SK-N-SH (cell line): Measurements from ENCODE around the gene RASSF3.

Source experiments
- EP300 ChIP-seq, 2 experiments: IDR thresholded peaks; 2 replicates each; pipeline versions ENCODE4 v1.4.0 to v1.6.1; 2012; ENCODE audit warnings: borderline replicate concordance in 1 of 2, low read depth in 1 of 2, low read length in 1 of 2
- EZH2phosphoT487 ChIP-seq: fragments of 200-600 bp; sonication (generic); IDR thresholded peaks from 2 replicates; pipeline ENCODE4 v1.6.1; 2017; ENCODE audit warnings: low read depth, mixed run types, mild to moderate bottlenecking, antibody characterized with exemption, moderate library complexity, borderline replicate concordance
- FOXM1 ChIP-seq: IDR thresholded peaks from 2 replicates; pipeline ENCODE4 v1.4.0; 2012; ENCODE audit warnings: low read depth, mild to moderate bottlenecking
- MXI1 ChIP-seq: IDR thresholded peaks from 2 replicates; pipeline ENCODE4 v1.6.1; 2012; ENCODE audit warnings: mild to moderate bottlenecking, low read depth, low read length, improper control_type of control experiment
- POLR2AphosphoS5 ChIP-seq: IDR thresholded peaks from 2 replicates; pipeline ENCODE4 v1.6.1; 2012; ENCODE audit warnings: low read depth, low read length
- RAD21 ChIP-seq: IDR thresholded peaks from 2 replicates; pipeline ENCODE4 v1.6.1; 2012; ENCODE audit warnings: mild to moderate bottlenecking, low read length
- RFX5 ChIP-seq: IDR thresholded peaks from 2 replicates; pipeline ENCODE4 v1.6.1; 2012; ENCODE audit warnings: mild to moderate bottlenecking, improper control_type of control experiment, low read length
- SIN3A ChIP-seq: IDR thresholded peaks from 2 replicates; pipeline ENCODE4 v1.6.1; 2012; ENCODE audit warnings: low read depth, mild to moderate bottlenecking, low read length, moderate library complexity, borderline replicate concordance
- SMC3 ChIP-seq: IDR thresholded peaks from 2 replicates; pipeline ENCODE4 v1.6.1; 2012; ENCODE audit warnings: low read depth, low read length, improper control_type of control experiment
- TEAD4 ChIP-seq: IDR thresholded peaks from 2 replicates; pipeline ENCODE4 v1.4.0; 2012; ENCODE audit warnings: mild to moderate bottlenecking, borderline replicate concordance; ENCODE audit not compliant: insufficient read depth
- TF ChIP-seq, protein P1 (sequence below): fragments of 200-600 bp; sonication (generic); IDR thresholded peaks from 2 replicates; pipeline ENCODE4 v1.6.1; 2017; ENCODE audit warnings: antibody characterized with exemption, mild to moderate bottlenecking, moderate library complexity
- TF ChIP-seq, protein P2 (sequence below): fragments of 150-350 bp; IDR thresholded peaks from 2 replicates; pipeline ENCODE4 v1.6.1; 2017; ENCODE audit warnings: antibody characterized with exemption, low read length, low read depth, borderline replicate concordance
- TF ChIP-seq, protein P3 (sequence below): IDR thresholded peaks from 2 replicates; pipeline ENCODE4 v1.4.0; 2012; ENCODE audit warnings: low read depth, borderline replicate concordance
- TF ChIP-seq, protein P4 (sequence below): fragments of 150-350 bp; IDR thresholded peaks from 2 replicates; pipeline ENCODE4 v1.6.1; 2016; ENCODE audit warnings: mild to moderate bottlenecking, low read depth, low read length

DNA sequence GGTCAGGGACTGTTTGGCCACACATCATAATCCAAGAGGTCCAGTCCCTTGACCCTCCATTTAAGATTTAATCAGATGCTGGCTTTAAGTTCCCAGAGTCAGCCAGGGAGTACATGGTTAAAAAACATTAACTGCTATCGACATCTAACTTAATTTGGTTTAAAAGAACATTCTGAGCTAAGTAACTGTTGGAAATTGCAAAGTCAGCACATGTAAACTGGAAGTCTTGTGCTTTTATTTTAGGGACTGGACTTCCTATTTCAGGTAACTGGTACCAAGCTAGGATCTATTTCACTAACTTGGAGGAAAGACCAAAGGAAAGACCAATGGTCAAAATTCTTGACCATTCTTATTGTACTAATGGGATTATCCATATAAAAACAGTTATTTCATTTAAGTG is 108.4 kb downstream of the RASSF3 start:
- TF ChIP-seq, protein P1, sequence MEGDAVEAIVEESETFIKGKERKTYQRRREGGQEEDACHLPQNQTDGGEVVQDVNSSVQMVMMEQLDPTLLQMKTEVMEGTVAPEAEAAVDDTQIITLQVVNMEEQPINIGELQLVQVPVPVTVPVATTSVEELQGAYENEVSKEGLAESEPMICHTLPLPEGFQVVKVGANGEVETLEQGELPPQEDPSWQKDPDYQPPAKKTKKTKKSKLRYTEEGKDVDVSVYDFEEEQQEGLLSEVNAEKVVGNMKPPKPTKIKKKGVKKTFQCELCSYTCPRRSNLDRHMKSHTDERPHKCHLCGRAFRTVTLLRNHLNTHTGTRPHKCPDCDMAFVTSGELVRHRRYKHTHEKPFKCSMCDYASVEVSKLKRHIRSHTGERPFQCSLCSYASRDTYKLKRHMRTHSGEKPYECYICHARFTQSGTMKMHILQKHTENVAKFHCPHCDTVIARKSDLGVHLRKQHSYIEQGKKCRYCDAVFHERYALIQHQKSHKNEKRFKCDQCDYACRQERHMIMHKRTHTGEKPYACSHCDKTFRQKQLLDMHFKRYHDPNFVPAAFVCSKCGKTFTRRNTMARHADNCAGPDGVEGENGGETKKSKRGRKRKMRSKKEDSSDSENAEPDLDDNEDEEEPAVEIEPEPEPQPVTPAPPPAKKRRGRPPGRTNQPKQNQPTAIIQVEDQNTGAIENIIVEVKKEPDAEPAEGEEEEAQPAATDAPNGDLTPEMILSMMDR: no peak
- TF ChIP-seq, protein P2, sequence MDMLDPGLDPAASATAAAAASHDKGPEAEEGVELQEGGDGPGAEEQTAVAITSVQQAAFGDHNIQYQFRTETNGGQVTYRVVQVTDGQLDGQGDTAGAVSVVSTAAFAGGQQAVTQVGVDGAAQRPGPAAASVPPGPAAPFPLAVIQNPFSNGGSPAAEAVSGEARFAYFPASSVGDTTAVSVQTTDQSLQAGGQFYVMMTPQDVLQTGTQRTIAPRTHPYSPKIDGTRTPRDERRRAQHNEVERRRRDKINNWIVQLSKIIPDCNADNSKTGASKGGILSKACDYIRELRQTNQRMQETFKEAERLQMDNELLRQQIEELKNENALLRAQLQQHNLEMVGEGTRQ: no peak
- TF ChIP-seq, protein P3, sequence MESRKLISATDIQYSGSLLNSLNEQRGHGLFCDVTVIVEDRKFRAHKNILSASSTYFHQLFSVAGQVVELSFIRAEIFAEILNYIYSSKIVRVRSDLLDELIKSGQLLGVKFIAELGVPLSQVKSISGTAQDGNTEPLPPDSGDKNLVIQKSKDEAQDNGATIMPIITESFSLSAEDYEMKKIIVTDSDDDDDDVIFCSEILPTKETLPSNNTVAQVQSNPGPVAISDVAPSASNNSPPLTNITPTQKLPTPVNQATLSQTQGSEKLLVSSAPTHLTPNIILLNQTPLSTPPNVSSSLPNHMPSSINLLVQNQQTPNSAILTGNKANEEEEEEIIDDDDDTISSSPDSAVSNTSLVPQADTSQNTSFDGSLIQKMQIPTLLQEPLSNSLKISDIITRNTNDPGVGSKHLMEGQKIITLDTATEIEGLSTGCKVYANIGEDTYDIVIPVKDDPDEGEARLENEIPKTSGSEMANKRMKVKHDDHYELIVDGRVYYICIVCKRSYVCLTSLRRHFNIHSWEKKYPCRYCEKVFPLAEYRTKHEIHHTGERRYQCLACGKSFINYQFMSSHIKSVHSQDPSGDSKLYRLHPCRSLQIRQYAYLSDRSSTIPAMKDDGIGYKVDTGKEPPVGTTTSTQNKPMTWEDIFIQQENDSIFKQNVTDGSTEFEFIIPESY: no peak
- TF ChIP-seq RAD21 (no peak), TEAD4 (no peak), MXI1 (no peak), POLR2AphosphoS5 (no peak), RFX5 (no peak), EP300 (IDR thresholded peaks at IDR 0.05; ENCODE audit: borderline replicate concordance in 1 of 2, low read depth in 1 of 2, low read length in 1 of 2) (no peak), FOXM1 (no peak), SMC3 (no peak), EZH2phosphoT487 (no peak), SIN3A (no peak)
- TF ChIP-seq, protein P4, sequence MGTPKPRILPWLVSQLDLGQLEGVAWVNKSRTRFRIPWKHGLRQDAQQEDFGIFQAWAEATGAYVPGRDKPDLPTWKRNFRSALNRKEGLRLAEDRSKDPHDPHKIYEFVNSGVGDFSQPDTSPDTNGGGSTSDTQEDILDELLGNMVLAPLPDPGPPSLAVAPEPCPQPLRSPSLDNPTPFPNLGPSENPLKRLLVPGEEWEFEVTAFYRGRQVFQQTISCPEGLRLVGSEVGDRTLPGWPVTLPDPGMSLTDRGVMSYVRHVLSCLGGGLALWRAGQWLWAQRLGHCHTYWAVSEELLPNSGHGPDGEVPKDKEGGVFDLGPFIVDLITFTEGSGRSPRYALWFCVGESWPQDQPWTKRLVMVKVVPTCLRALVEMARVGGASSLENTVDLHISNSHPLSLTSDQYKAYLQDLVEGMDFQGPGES: no peak
